Activated CD4-positive, alpha-beta memory T cell treated with anti-CD3 and anti-CD28 coated beads, Interleukin-2, amount 10 ng/mL, durations not matched to agents 7 days and 5 days (primary cell): ENCODE results near the gene UGT1A1. TPM values are rescaled to one million over a fixed set of nuclear protein-coding genes. Genes with fewer than 3 reads are reported as not detected.
"Not testable (repeated sequence)": the region's sequence is repeated elsewhere in the genome, so short reads cannot be mapped to it uniquely, and the experiment has no call there.

Experiments used
- CTCF ChIA-PET: fragments of 350-600 bp; sonication (Branson Sonifier 250); formaldehyde crosslinking; loops from one replicate; lab custom pipeline; 2021; ENCODE audit warnings: antibody characterized with exemption, inconsistent platforms; lab: Charles Lee
- POLR2A ChIA-PET: fragments of 350-600 bp; sonication (Branson Sonifier 250); formaldehyde crosslinking; loops from one replicate; lab custom pipeline; 2021; ENCODE audit warnings: antibody characterized with exemption; lab: Charles Lee
- DNase-seq: peaks from one replicate; pipeline ENCODE4 v3.0.0-alpha.2; 2020
- H3K27ac Mint-ChIP-seq: one replicate; pipeline ENCODE4 v1.8.0; 2021; ENCODE audit warnings: mild to moderate bottlenecking, mixed read lengths
- H3K27me3 Mint-ChIP-seq: one replicate; pipeline ENCODE4 v1.8.0; 2021; ENCODE audit warnings: mixed read lengths
- H3K36me3 Mint-ChIP-seq: one replicate; pipeline ENCODE4 v1.8.0; 2021; ENCODE audit warnings: low read depth, mixed read lengths
- H3K4me1 Mint-ChIP-seq: one replicate; pipeline ENCODE4 v1.8.0; 2021; ENCODE audit warnings: mixed read lengths
- H3K4me3 Mint-ChIP-seq: one replicate; pipeline ENCODE4 v1.8.0; 2021; ENCODE audit warnings: mild to moderate bottlenecking, mixed read lengths
- H3K9me3 Mint-ChIP-seq: one replicate; pipeline ENCODE4 v1.8.0; 2021; ENCODE audit warnings: mixed read lengths
- total RNA-seq, 2 experiments: library from RNA; stranded (reverse); gene quantifications; one replicate each; pipeline ENCODE4 v1.2.3, GENCODE V29; 2021

Gene UGT1A1
- total RNA-seq, 2 experiments from 2014 or later = not detected

DNA sequence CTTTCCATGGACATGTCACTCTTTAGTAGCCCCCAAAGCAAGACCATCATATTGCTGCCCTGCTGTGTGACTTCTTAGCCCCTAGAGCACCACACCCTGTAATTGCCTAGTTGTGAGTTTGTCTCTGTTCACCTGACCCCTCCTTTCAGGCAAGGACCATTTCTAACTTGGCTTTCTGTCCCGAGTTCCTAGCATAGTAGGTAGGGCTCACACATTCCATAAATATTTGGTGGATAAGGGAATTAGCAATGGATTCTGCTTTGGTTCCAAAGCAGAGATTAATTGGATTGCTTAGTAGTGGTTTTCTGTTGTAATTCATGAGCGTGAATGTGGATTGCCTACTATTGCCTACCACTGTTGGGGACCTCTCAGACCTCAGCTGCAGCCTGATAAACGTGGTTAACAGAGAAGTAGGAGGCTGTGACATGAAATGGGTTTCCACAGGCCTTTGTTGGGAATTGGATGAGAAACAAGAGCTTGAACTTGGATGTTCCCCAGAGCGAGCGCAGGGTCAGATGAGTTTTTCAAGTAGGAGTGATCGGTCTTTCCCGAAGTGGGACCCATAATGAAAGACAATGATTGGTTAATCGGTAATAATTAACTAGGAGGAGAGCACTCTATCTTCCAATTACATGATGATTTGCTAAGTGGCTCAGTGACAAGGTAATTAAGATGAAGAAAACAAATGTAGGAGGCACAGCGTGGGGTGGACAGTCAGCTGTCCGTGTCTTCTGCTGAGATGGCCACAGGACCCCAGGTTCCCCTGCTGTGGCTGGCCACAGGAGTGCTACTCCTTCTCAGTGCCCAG lies 13.4 kb upstream of the UGT1A1 start:
- ChIA-PET POLR2A (no interaction called here), CTCF (no interaction called here)
- H3K9me3 Mint-ChIP-seq = peaks cover 2% of the 10 kb centered on the region
- no peak for DNase-seq
- H3K4me1 Mint-ChIP-seq = no peaks in the 10 kb centered on the region
- H3K4me3 Mint-ChIP-seq = no peak overlapping the region
- no peak overlapping the region for H3K27ac Mint-ChIP-seq
- peaks cover 21% of the 10 kb centered on the region for H3K27me3 Mint-ChIP-seq
- no peaks in the 10 kb centered on the region for H3K36me3 Mint-ChIP-seq

DNA sequence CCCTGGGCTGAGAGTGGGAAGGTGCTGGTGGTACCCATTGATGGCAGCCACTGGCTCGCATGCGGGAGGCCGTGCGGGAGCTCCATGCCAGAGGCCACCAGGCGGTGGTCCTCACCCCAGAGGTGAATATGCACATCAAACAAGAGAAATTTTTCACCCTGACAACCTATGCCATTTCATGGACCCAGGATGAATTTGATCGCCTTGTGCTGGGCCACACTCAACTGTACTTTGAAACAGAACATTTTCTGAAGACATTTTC lies 12.9 kb upstream of the UGT1A1 start:
- no peak for DNase-seq
- Mint-ChIP-seq H3K4me1 (no peaks in the 10 kb centered on the region), H3K27ac (no peak overlapping the region), H3K36me3 (no peaks in the 10 kb centered on the region), H3K4me3 (no peak overlapping the region), H3K27me3 (peaks cover 21% of the 10 kb centered on the region), H3K9me3 (peaks cover 2% of the 10 kb centered on the region)
- ChIA-PET POLR2A (no interaction called here), CTCF (no interaction called here)

DNA sequence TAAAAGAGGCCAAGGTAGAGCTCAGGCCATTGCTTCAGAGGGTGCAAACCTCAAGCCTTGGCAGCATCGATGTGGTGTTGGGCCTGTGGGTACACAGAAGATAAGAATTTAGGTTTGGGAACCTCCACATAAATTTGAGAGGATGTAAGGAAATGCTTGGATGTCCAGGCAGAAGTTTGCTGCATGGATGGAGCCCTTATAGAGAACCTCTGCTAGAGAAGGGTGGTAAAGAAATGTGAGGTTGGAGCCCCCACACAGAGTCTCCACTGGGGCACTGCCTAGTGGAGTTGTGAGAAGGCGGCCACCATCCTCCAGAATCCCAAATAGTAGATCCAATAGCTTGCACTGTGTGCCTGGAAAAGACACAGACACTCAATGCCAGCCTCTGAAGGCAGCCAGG lies 9.4 kb upstream of the UGT1A1 start:
- H3K36me3 Mint-ChIP-seq, POLR2A ChIA-PET, CTCF ChIA-PET, H3K27ac Mint-ChIP-seq, DNase-seq, H3K4me3 Mint-ChIP-seq, H3K9me3 Mint-ChIP-seq, H3K4me1 Mint-ChIP-seq: not testable (repeated sequence)
- peaks cover 26% of the 10 kb centered on the region for H3K27me3 Mint-ChIP-seq

- H3K4me3 Mint-ChIP-seq, H3K9me3 Mint-ChIP-seq, H3K36me3 Mint-ChIP-seq, POLR2A ChIA-PET, H3K4me1 Mint-ChIP-seq, H3K27ac Mint-ChIP-seq, CTCF ChIA-PET, DNase-seq: not testable (repeated sequence)
- peaks cover 26% of the 10 kb centered on the region for H3K27me3 Mint-ChIP-seq
These were observed 8.7 kb upstream of the UGT1A1 start for GRCh38 chr2:233751212-233752009.

- DNase-seq = no peak
- Mint-ChIP-seq H3K4me3 (no peak overlapping the region), H3K27me3 (peaks cover 10% of the 10 kb centered on the region), H3K27ac (no peak overlapping the region), H3K9me3 (peaks cover 2% of the 10 kb centered on the region), H3K4me1 (no peaks in the 10 kb centered on the region), H3K36me3 (no peaks in the 10 kb centered on the region)
- ChIA-PET POLR2A (no interaction called here), CTCF (no interaction called here)
These were observed 5.0 kb upstream of the UGT1A1 start for GRCh38 chr2:233754872-233755611.

GRCh38 chr2:233756429-233757081 lies 3.5 kb upstream of the UGT1A1 start:
- Mint-ChIP-seq H3K4me3 (no peak overlapping the region), H3K36me3 (no peaks in the 10 kb centered on the region), H3K27ac (no peak overlapping the region), H3K27me3 (peaks cover 5% of the 10 kb centered on the region), H3K4me1 (no peaks in the 10 kb centered on the region), H3K9me3 (peaks cover 1% of the 10 kb centered on the region)
- POLR2A ChIA-PET = no interaction called here
- CTCF ChIA-PET = no interaction called here
- DNase-seq = no peak

DNA sequence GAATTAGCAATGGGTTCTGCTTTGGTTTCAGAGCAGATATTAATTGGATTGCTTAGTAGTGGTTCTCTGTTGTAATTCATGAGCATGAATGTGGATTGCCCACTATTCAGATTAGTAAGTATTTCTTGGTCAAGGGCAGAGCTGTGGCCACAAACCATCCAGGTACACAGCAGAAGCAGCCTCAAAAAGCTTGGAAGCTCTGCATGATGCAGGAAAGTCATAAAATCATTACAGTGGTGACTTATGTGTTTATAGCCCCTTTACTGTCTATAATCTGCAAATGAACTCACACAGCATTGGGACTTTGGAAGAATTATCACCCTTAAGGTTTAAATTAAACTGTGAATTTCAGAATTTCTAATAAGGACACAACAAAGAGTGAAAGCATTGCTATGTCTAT lies 1.9 kb upstream of the UGT1A1 start:
- POLR2A ChIA-PET = no interaction called here
- H3K36me3 Mint-ChIP-seq = no peaks in the 10 kb centered on the region
- H3K4me3 Mint-ChIP-seq = no peak overlapping the region
- H3K4me1 Mint-ChIP-seq = no peaks in the 10 kb centered on the region
- peaks cover 6% of the 10 kb centered on the region for H3K27me3 Mint-ChIP-seq
- H3K27ac Mint-ChIP-seq = no peak overlapping the region
- CTCF ChIA-PET = no interaction called here
- no peak for DNase-seq
- H3K9me3 Mint-ChIP-seq = no peaks in the 10 kb centered on the region

GRCh38 chr2:233758849-233759248 lies 1.2 kb upstream of the UGT1A1 start:
- H3K36me3 Mint-ChIP-seq = no peaks in the 10 kb centered on the region
- ChIA-PET CTCF (no interaction called here), POLR2A (no interaction called here)
- no peak for DNase-seq
- peaks cover 11% of the 10 kb centered on the region for H3K27me3 Mint-ChIP-seq
- H3K9me3 Mint-ChIP-seq = no peaks in the 10 kb centered on the region
- no peak overlapping the region for H3K27ac Mint-ChIP-seq
- H3K4me1 Mint-ChIP-seq = no peaks in the 10 kb centered on the region
- no peak overlapping the region for H3K4me3 Mint-ChIP-seq

DNA sequence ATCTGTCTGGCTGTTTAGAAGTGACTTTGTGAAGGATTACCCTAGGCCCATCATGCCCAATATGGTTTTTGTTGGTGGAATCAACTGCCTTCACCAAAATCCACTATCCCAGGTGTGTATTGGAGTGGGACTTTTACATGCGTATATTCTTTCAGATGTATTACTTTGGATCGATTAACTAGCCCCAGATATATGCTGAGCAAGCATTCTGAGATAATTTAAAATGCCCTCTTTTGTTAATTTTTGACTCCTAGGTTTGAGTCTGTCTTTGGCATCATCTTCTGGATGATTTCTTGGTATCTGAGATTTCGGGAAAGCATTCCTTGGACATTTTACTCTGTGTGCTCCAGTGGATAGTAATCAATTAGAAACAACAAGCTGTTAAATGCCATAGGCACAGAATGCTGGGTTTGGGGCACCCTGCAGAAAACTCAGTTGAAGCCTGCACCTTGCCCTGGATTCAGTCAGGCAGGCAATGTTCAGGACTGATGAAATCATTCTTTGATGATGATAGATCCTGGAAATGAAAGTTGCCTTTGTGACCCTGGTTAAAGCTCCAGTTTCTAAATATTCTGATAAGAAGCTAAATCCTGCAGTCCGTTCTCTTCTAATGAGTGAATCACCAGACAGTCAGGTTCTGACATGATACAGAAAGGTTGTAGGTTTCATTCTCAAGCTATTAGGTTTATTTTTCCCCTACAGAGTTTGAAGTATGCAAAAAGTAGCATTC lies 1.1 kb downstream of the UGT1A1 start:
- ChIA-PET CTCF (no interaction called here), POLR2A (no interaction called here)
- H3K4me3 Mint-ChIP-seq = no peak overlapping the region
- H3K36me3 Mint-ChIP-seq = no peaks in the 10 kb centered on the region
- no peak for DNase-seq
- H3K27ac Mint-ChIP-seq = no peak overlapping the region
- no peaks in the 10 kb centered on the region for H3K4me1 Mint-ChIP-seq
- H3K9me3 Mint-ChIP-seq = no peaks in the 10 kb centered on the region
- peaks cover 22% of the 10 kb centered on the region for H3K27me3 Mint-ChIP-seq

- no peaks in the 10 kb centered on the region for H3K36me3 Mint-ChIP-seq
- no peak overlapping the region for H3K27ac Mint-ChIP-seq
- H3K27me3 Mint-ChIP-seq = peaks cover 27% of the 10 kb centered on the region
- DNase-seq = no peak
- no peaks in the 10 kb centered on the region for H3K4me1 Mint-ChIP-seq
- ChIA-PET CTCF (no interaction called here), POLR2A (no interaction called here)
- H3K4me3 Mint-ChIP-seq = no peak overlapping the region
- no peaks in the 10 kb centered on the region for H3K9me3 Mint-ChIP-seq
These were observed 4.2 kb downstream of the UGT1A1 start for GRCh38 chr2:233764264-233764663.

DNA sequence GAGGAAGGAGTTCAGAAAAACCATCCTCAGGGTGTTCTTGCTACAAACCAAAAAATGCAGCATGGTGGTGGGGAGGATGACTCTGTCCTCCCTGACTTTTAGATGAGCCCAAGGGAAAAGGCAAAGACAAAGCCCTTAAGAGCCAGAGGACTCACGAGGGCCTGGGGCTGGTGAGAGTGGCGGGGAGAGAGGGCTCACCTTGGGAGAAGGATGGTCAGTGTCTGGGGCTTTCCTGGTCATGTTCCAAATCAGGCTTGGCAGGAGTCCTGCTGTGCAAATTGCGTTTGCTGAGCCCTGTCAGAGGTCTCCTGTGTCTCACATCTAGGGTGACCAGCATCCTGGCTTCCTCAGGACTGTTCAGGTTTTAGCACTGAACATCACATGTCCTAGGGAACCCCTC lies 4.7 kb downstream of the UGT1A1 start:
- Mint-ChIP-seq H3K9me3 (no peaks in the 10 kb centered on the region), H3K27ac (no peak overlapping the region), H3K36me3 (no peaks in the 10 kb centered on the region), H3K27me3 (peaks cover 29% of the 10 kb centered on the region), H3K4me3 (no peak overlapping the region), H3K4me1 (no peaks in the 10 kb centered on the region)
- POLR2A ChIA-PET = no interaction called here
- no peak for DNase-seq
- CTCF ChIA-PET = no interaction called here

DNA sequence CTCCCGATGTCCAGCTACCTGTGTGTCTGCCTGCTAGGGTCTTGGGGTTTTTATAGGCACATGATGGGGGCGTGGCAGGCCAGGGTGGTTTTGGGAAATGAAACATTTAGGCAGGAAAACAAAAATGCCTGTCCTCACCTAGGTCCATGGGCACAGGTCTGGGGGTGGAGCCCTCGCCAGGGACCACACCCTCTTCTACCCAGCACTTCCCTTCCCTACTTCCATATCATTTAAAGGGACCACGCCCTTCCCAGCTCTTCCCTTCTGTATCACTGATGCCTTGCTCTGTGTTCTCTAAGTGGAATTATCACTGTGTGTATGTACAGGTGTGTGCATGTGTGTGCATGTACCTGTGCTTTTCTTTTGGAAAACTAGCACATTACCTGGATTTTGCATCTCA lies 6.3 kb downstream of the UGT1A1 start:
- no peak overlapping the region for H3K4me3 Mint-ChIP-seq
- no peaks in the 10 kb centered on the region for H3K36me3 Mint-ChIP-seq
- ChIA-PET POLR2A (no interaction called here), CTCF (no interaction called here)
- H3K4me1 Mint-ChIP-seq = no peaks in the 10 kb centered on the region
- no peak for DNase-seq
- no peaks in the 10 kb centered on the region for H3K9me3 Mint-ChIP-seq
- H3K27ac Mint-ChIP-seq = no peak overlapping the region
- H3K27me3 Mint-ChIP-seq = peaks cover 31% of the 10 kb centered on the region
